H1 (cell line): ENCODE data around the gene FLT3. TPM values are rescaled to one million over a fixed set of nuclear protein-coding genes. Genes with fewer than 3 reads are reported as not detected.

Source experiments
- CTCF ChIA-PET: fragments of 300-600 bp; sonication (Branson Sonifier 250); formaldehyde crosslinking; loops from one replicate; lab custom pipeline; 2021; ENCODE audit not compliant: partially characterized antibody; lab: Charles Lee
- POLR2A ChIA-PET: fragments of 300-600 bp; sonication (Branson Sonifier 250); formaldehyde crosslinking; loops from one replicate; lab custom pipeline; 2021; ENCODE audit warnings: inconsistent platforms; ENCODE audit not compliant: partially characterized antibody; lab: Charles Lee
- DNase-seq, 2 experiments: peaks; one replicate each; pipeline versions ENCODE4 v3.0.0 to v3.0.0-alpha.2; 2010 to 2022; ENCODE audit warnings: low spot score in 2 of 2, low read depth in 1 of 2, mixed read lengths in 1 of 2
- FAIRE-seq: peaks from 2 replicates; lab custom pipeline; 2011; peaks lifted over from hg19 to GRCh38; lab: Jason Lieb, UNC
- H2AFZ ChIP-seq: 2 replicates; pipeline ENCODE4 v1.8.1; 2012; ENCODE audit warnings: low read length, inconsistent platforms
- H2AK5ac ChIP-seq: 2 replicates; pipeline ENCODE4 v1.6.1; 2013; ENCODE audit warnings: low read depth, low read length
- H2BK120ac ChIP-seq: replicated peaks from 2 replicates; pipeline ENCODE3; 2013; ENCODE audit warnings: low read depth, low read length, inconsistent platforms
- H2BK12ac ChIP-seq: 2 replicates; pipeline ENCODE4 v1.6.1; 2013; ENCODE audit warnings: low read depth, low read length
- H2BK15ac ChIP-seq: 2 replicates; pipeline ENCODE4 v1.6.1; 2013; ENCODE audit warnings: low read length
- H2BK20ac ChIP-seq: 2 replicates; pipeline ENCODE4 v1.6.1; 2013; ENCODE audit warnings: low read length
- H2BK5ac ChIP-seq: 2 replicates; pipeline ENCODE4 v1.6.1; 2013; ENCODE audit warnings: low read depth, low read length
- H3K14ac ChIP-seq: 2 replicates; pipeline ENCODE4 v1.6.1; 2013; ENCODE audit warnings: inconsistent platforms; ENCODE audit not compliant: insufficient read length
- H3K18ac ChIP-seq: 2 replicates; pipeline ENCODE4 v1.6.1; 2013; ENCODE audit warnings: low read length; ENCODE audit errors: extremely low read depth
- H3K23ac ChIP-seq: 2 replicates; pipeline ENCODE4 v1.6.1; 2013; ENCODE audit warnings: inconsistent platforms; ENCODE audit not compliant: insufficient read length
- H3K23me2 ChIP-seq: 2 replicates; pipeline ENCODE4 v1.6.1; 2013; ENCODE audit warnings: low read depth, low read length
- H3K27ac ChIP-seq: 2 replicates; pipeline ENCODE4 v1.6.1; 2011; ENCODE audit warnings: low read depth, low read length, inconsistent platforms
- H3K27me3 ChIP-seq, 4 experiments: replicated peaks in 1 of 4; 1 replicate in 1 of 4; 2 replicates in 3 of 4; pipeline versions ENCODE4 v1.6.1 to v1.8.1; 2011 to 2013; ENCODE audit warnings: low read length in 3 of 4, mild to moderate bottlenecking in 3 of 4, inconsistent platforms in 2 of 4, mixed read lengths in 2 of 4, moderate library complexity in 1 of 4; ENCODE audit not compliant: control insufficient read depth in 3 of 4, insufficient read depth in 3 of 4; ENCODE audit errors: extremely low read depth in 1 of 4
- H3K36me3 ChIP-seq, 4 experiments: 2 replicates each; pipeline versions ENCODE4 v1.6.1 to v1.8.1; 2011 to 2013; ENCODE audit warnings: mild to moderate bottlenecking in 4 of 4, low read length in 3 of 4, moderate library complexity in 2 of 4, control low read depth in 1 of 4, inconsistent platforms in 1 of 4; ENCODE audit not compliant: insufficient read depth in 4 of 4, control insufficient read depth in 2 of 4
- H3K4ac ChIP-seq: replicated peaks from 2 replicates; pipeline ENCODE3; 2013; ENCODE audit warnings: low read length, low read depth, mixed read lengths, inconsistent platforms; ENCODE audit not compliant: insufficient read length
- H3K4me1 ChIP-seq, 4 experiments: replicated peaks in 1 of 4; 1 replicate in 1 of 4; 2 replicates in 3 of 4; pipeline versions ENCODE4 v1.6.1 to v1.8.1; 2011 to 2013; ENCODE audit warnings: low read length in 3 of 4, inconsistent platforms in 2 of 4, mixed read lengths in 1 of 4; ENCODE audit not compliant: insufficient read depth in 4 of 4, control insufficient read depth in 3 of 4
- H3K4me2 ChIP-seq, 2 experiments: 2 replicates each; pipeline versions ENCODE4 v1.6.1 to v1.8.1; 2011 to 2013; ENCODE audit warnings: low read depth in 2 of 2, low read length in 2 of 2, control low read depth in 1 of 2, inconsistent platforms in 1 of 2, mild to moderate bottlenecking in 1 of 2; ENCODE audit not compliant: insufficient read depth in 1 of 2
- H3K4me3 ChIP-seq, 4 experiments: fragments of 200-600, 300-600 bp in 1 of 4; sonication (generic), shearing (Covaris generic), sonication (Bioruptor Twin) in 1 of 4; 2 replicates each; pipeline versions ENCODE4 v1.5.1 to v1.8.1; 2011 to 2016; ENCODE audit warnings: low read length in 4 of 4, low read depth in 3 of 4, control low read depth in 2 of 4, inconsistent platforms in 2 of 4, mild to moderate bottlenecking in 2 of 4, mixed read lengths in 1 of 4, moderate library complexity in 1 of 4; ENCODE audit not compliant: insufficient read depth in 2 of 4; ENCODE audit errors: extremely low read depth in 1 of 4
- H3K56ac ChIP-seq: replicated peaks from 2 replicates; pipeline ENCODE3; 2013; ENCODE audit warnings: low read depth, mild to moderate bottlenecking, mixed read lengths, low read length, inconsistent platforms; ENCODE audit not compliant: insufficient read length
- H3K79me1 ChIP-seq: 2 replicates; pipeline ENCODE4 v1.6.1; 2013; ENCODE audit warnings: low read depth, low read length, control low read depth
- H3K79me2 ChIP-seq, 2 experiments: 2 replicates each; pipeline versions ENCODE4 v1.6.1 to v1.8.1; 2012 to 2013; ENCODE audit warnings: low read length in 2 of 2, mild to moderate bottlenecking in 2 of 2, inconsistent platforms in 1 of 2; ENCODE audit not compliant: insufficient read depth in 2 of 2, control insufficient read depth in 1 of 2
- H3K9ac ChIP-seq, 4 experiments: replicated peaks in 1 of 4; 1 replicate in 1 of 4; 2 replicates in 3 of 4; pipeline versions ENCODE4 v1.6.1 to v1.8.1; 2011 to 2013; ENCODE audit warnings: low read depth in 3 of 4, low read length in 3 of 4, control low read depth in 2 of 4, mild to moderate bottlenecking in 2 of 4, moderate library complexity in 2 of 4, inconsistent platforms in 1 of 4; ENCODE audit errors: extremely low read depth in 1 of 4
- H3K9me3 ChIP-seq, 2 experiments: 2 replicates each; pipeline versions ENCODE4 v1.6.1 to v1.8.1; 2012 to 2013; ENCODE audit warnings: mild to moderate bottlenecking in 2 of 2, moderate library complexity in 2 of 2, control low read depth in 1 of 2, inconsistent platforms in 1 of 2, low read depth in 1 of 2, low read length in 1 of 2, mixed read lengths in 1 of 2; ENCODE audit not compliant: insufficient read depth in 2 of 2
- H4K20me1 ChIP-seq, 2 experiments: replicated peaks in 1 of 2; 2 replicates each; pipeline versions ENCODE3 to v1.8.1; 2011 to 2013; ENCODE audit warnings: inconsistent platforms in 2 of 2, low read length in 2 of 2, mild to moderate bottlenecking in 1 of 2; ENCODE audit not compliant: insufficient read depth in 2 of 2, control insufficient read depth in 1 of 2
- H4K5ac ChIP-seq: 2 replicates; pipeline ENCODE4 v1.6.1; 2013; ENCODE audit warnings: low read length, low read depth, mixed read lengths, inconsistent platforms; ENCODE audit not compliant: insufficient read length
- H4K8ac ChIP-seq: 2 replicates; pipeline ENCODE4 v1.8.0; 2013; ENCODE audit warnings: mild to moderate bottlenecking, moderate library complexity, low read length, inconsistent platforms; ENCODE audit not compliant: insufficient read depth; ENCODE audit errors: extremely low read depth
- H4K91ac ChIP-seq: replicated peaks from 2 replicates; pipeline ENCODE3; 2013; ENCODE audit warnings: low read length, mixed read lengths, inconsistent platforms; ENCODE audit not compliant: insufficient read length
- BCL11A ChIP-seq, 2 experiments: IDR thresholded peaks; one replicate each; pipeline ENCODE4 v1.6.1; 2011; ENCODE audit warnings: low read depth in 2 of 2, low read length in 2 of 2, mild to moderate bottlenecking in 2 of 2
- CHD2 ChIP-seq: IDR thresholded peaks from 2 replicates; pipeline ENCODE4 v1.6.1; 2012; ENCODE audit warnings: low read length, improper control_type of control experiment
- SRF ChIP-seq: IDR thresholded peaks from 2 replicates; pipeline ENCODE4 v1.6.1; 2011; ENCODE audit warnings: mild to moderate bottlenecking, low read depth, low read length, moderate library complexity
- TAF7 ChIP-seq: optimal IDR thresholded peaks from 2 replicates; pipeline ENCODE3; 2011; ENCODE audit warnings: low read depth, mild to moderate bottlenecking, inconsistent platforms, low read length, moderate library complexity, borderline replicate concordance
- WGBS, 2 experiments: shearing (Covaris generic) in 1 of 2; methylation state at CpG; one replicate each; pipeline versions ENCODE4 v1.1.6 to v1.1.7; 2013 to 2015; ENCODE audit warnings: low lambda C conversion rate in 2 of 2, mixed read lengths in 2 of 2, inconsistent platforms in 1 of 2, low coverage in 1 of 2, missing lambda C conversion rate in 1 of 2; ENCODE audit not compliant: insufficient replicate concordance in 2 of 2, insufficient coverage in 1 of 2, insufficient read length in 1 of 2; ENCODE audit errors: extremely low coverage in 1 of 2, missing lambda C conversion rate in 1 of 2; 5-methylcytosine and 5-hydroxymethylcytosine counted together
- polyA plus RNA-seq, 7 experiments: library from polyadenylated mRNA; depleted of rRNA in 3 of 7; stranded (reverse) in 5 of 7; unstranded in 2 of 7; fragments of >200 nt in 5 of 7; fragments of 200-250 nt in 2 of 7; gene quantifications; 1 replicate in 5 of 7; 2 replicates in 1 of 7; 4 replicates in 1 of 7; pipeline versions ENCODE4 v1.2.1 to v1.2.3, GENCODE V29; 2011 to 2013; ENCODE audit warnings: missing spikeins in 2 of 7, mixed read lengths in 2 of 7
- total RNA-seq: library from RNA; stranded (reverse); fragmentation: NEBNext Ultra II Directional; extraction: Animal tissue kit (Norgen Biotek cat#: 25700); gene quantifications from 2 replicates; pipeline ENCODE4 v1.2.1, GENCODE V29; 2021

The FLT3 gene
- total and polyA plus RNA-seq, 2 of the 8 experiments (the other 6 are each of a cell fraction or from before 2014, with no cell fraction given): 0.44 to 0.71 TPM

- POLR2A ChIA-PET: no interaction called here
- no peak overlapping the region for H4K8ac ChIP-seq
- H3K4me2 ChIP-seq: no peak overlapping the region
- DNase-seq (no peak), FAIRE-seq (no peak)
- no peaks in the 10 kb centered on the region for H3K4me1 ChIP-seq
- H2AK5ac ChIP-seq: no peak overlapping the region
- CTCF ChIA-PET: no interaction called here
- H3K23ac ChIP-seq: no peak overlapping the region
- H2BK120ac ChIP-seq: no peak overlapping the region
- no peaks in the 10 kb centered on the region for H3K27me3 ChIP-seq
- WGBS, 2 experiments: 93% methylated on average over 8 of the region's 8 CpGs; no CpG with 5 or more reads in 1 of the 2 experiments
- no peaks in the 10 kb centered on the region for H3K79me2 ChIP-seq
- H3K9me3 ChIP-seq: no peaks in the 10 kb centered on the region
- H2BK20ac ChIP-seq: no peak overlapping the region
- no peak overlapping the region for H2BK5ac ChIP-seq
- no peaks in the 10 kb centered on the region for H3K36me3 ChIP-seq
- no peak overlapping the region for H4K91ac ChIP-seq
- TF ChIP-seq TAF7 (no peak), BCL11A (IDR thresholded peaks at IDR 0.05; ENCODE audit: low read depth in 2 of 2, low read length in 2 of 2) (no peak), CHD2 (no peak), SRF (no peak)
- no peak overlapping the region for H3K4me3 ChIP-seq
- H3K27ac ChIP-seq: no peak overlapping the region
- no peak overlapping the region for H4K5ac ChIP-seq
- H3K23me2 ChIP-seq: no peaks in the 10 kb centered on the region
- H3K14ac ChIP-seq: no peak overlapping the region
- H2BK12ac ChIP-seq: no peak overlapping the region
- no peak overlapping the region for H3K18ac ChIP-seq
- no peaks in the 10 kb centered on the region for H3K79me1 ChIP-seq
- no peak overlapping the region for H3K9ac ChIP-seq
- H3K56ac ChIP-seq: no peak overlapping the region
- H4K20me1 ChIP-seq: no peaks in the 10 kb centered on the region
- H2BK15ac ChIP-seq: no peak overlapping the region
- no peak overlapping the region for H3K4ac ChIP-seq
- no peak overlapping the region for H2AFZ ChIP-seq
Observed at GRCh38 chr13:28121224-28121623, 20.8 kb upstream of the FLT3 start.
